ENCODE results near the gene PPFIBP2. TPM values are rescaled to one million over a fixed set of nuclear protein-coding genes. Genes with fewer than 3 reads are reported as not detected.
A peak's percentile ranks its signal among the peaks of the same experiment; 100 is the strongest.

Gene PPFIBP2
- total RNA-seq, 1 donor from 2014 or later: 74.1 TPM

DNA sequence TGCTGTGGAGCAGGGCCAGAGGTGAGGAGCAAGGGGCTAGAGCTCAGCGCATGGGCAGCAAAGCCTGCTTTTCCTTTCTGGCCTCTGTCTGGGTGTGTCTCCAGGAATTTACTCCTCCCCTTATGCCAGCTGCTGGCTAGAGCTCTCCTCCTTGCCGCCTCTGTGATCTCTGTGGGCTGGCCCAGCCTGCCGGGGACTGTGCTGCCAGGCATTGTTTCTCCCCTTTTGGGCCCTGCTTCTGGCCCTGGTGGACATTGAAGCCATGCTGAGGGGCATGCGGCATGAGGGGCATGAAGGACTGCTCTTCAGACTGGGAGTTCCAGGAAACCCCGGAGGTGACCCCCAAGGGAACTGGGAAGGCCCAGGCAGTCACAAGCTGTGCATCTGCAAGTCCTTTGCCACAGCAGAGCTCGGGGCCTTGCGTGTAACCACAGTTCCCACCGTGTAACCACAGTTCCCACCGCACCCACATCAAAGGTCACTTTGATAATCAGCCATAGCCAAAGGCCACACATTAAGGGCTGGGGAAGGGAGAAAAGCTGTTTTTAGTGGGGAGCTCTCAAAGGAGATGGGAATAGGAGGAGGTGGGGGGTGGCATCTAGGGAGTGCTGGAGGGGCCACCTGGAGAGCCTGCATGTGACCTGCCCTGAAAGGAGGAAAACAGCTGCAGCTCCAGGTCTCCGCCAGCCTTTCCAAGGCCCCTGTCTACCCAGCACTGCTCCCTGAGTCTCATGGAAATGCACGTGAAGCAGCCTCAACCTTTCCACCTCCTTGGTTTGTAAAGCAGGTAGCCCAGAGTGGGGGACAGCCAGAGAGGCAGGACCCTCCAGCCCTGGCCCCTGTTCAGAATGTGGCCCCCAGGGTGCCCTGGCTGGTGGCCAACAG lies 62.3 kb downstream of the PPFIBP2 start:
- TF ChIP-seq, protein P1, sequence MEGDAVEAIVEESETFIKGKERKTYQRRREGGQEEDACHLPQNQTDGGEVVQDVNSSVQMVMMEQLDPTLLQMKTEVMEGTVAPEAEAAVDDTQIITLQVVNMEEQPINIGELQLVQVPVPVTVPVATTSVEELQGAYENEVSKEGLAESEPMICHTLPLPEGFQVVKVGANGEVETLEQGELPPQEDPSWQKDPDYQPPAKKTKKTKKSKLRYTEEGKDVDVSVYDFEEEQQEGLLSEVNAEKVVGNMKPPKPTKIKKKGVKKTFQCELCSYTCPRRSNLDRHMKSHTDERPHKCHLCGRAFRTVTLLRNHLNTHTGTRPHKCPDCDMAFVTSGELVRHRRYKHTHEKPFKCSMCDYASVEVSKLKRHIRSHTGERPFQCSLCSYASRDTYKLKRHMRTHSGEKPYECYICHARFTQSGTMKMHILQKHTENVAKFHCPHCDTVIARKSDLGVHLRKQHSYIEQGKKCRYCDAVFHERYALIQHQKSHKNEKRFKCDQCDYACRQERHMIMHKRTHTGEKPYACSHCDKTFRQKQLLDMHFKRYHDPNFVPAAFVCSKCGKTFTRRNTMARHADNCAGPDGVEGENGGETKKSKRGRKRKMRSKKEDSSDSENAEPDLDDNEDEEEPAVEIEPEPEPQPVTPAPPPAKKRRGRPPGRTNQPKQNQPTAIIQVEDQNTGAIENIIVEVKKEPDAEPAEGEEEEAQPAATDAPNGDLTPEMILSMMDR (IDR thresholded peaks at IDR 0.05): no peak
- Mint-ChIP-seq H3K27ac (ENCODE audit: unreplicated experiment) (peak overlapping the region; percentile 96), H3K9me3 (ENCODE audit: unreplicated experiment) (no peaks in the 10 kb centered on the region), H3K4me3 (ENCODE audit: unreplicated experiment) (peak overlapping the region; percentile 83), H3K27me3 (ENCODE audit: unreplicated experiment) (no peaks in the 10 kb centered on the region), H3K4me1 (ENCODE audit: unreplicated experiment) (peaks cover 91% of the 10 kb centered on the region), H3K36me3 (ENCODE audit: unreplicated experiment) (no peaks in the 10 kb centered on the region)
- DNase-seq (ENCODE audit: extremely low spot score, unreplicated experiment): peak; percentile 86

DNA sequence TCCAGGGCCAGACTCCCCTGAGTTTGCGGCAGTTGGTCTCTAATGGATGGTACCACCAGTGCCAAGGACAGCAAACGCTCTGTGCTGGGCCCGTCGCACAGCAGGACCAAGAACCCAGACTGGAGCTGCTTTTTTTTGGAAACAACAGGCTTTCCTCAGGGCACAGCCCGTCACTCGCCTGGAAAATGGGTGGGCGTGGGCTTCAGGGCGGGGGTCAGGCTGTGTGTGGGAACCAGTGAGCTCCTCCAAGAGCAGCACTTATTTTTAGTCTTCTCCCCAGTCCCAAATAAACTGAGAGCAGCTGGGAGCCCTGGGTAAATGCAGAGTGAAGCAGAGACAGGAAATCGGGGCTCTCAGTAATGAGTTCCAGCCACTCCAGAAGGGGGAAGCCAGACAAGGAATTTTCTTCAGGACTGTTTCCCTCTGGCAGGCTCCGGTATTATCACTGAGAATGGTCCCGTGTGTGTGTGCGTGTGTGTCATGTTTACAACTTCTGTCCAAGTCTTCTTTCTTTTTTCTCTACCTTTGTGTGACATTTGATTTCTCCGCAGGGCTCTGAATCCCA lies 63.0 kb downstream of the PPFIBP2 start:
- H3K4me1 Mint-ChIP-seq (ENCODE audit: unreplicated experiment): peaks cover 93% of the 10 kb centered on the region
- TF ChIP-seq, protein P1 (IDR thresholded peaks at IDR 0.05): peak; percentile 6
- H3K4me3 Mint-ChIP-seq (ENCODE audit: unreplicated experiment): peak overlapping the region; percentile 83
- H3K27me3 Mint-ChIP-seq (ENCODE audit: unreplicated experiment): no peaks in the 10 kb centered on the region
- peak overlapping the region; percentile 96 for H3K27ac Mint-ChIP-seq (ENCODE audit: unreplicated experiment)
- H3K9me3 Mint-ChIP-seq (ENCODE audit: unreplicated experiment): no peaks in the 10 kb centered on the region
- no peaks in the 10 kb centered on the region for H3K36me3 Mint-ChIP-seq (ENCODE audit: unreplicated experiment)
- peak; percentile 85 for DNase-seq (ENCODE audit: extremely low spot score, unreplicated experiment)

DNA sequence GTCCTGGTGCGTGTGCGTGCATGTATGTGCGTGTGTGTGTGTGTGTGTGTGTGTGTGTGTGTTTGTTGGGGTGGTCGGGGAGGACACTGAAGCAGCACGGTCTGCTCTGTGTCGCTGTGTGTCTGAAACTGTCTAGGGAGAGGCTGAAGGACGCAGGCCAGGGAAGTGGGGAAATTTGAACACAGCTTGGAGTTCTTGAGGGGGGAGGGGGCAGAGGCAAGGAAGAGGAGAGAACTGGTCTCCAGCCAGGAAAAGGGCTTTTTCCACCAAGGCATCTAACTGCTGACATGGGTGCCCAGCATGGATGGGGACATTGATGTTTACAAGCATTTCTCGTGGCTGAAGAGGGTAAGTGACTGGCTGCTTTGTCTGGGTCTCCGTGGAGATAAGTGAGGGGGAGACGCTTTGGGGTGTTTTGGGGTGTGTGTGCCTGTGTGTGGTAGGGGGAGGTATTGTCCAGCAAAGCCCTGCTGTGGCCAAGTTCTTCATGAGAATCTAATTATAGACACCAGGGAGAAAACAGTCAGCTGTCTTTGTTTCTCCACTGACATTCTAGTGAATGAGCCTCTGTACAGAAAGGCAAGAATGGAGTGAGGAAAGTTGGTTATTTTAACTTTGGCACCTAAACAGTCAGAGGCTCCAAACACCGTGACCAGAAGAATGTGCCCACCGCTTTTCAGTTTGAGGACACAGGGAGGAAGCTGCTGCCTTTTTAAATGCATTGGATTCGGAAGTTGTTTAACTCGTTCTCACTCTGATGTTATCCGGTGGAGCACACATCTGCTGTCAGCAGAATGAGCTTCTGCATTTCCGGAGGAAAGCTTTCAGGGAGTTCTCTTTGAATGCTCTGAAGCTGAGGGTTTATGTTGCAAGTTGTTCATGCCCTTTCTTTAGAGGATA lies 63.7 kb downstream of the PPFIBP2 start:
- Mint-ChIP-seq H3K4me1 (ENCODE audit: unreplicated experiment) (peaks cover 93% of the 10 kb centered on the region), H3K27me3 (ENCODE audit: unreplicated experiment) (no peaks in the 10 kb centered on the region), H3K36me3 (ENCODE audit: unreplicated experiment) (peaks cover under 1% of the 10 kb centered on the region), H3K9me3 (ENCODE audit: unreplicated experiment) (no peaks in the 10 kb centered on the region), H3K4me3 (ENCODE audit: unreplicated experiment) (peak overlapping the region; percentile 83), H3K27ac (ENCODE audit: unreplicated experiment) (peak overlapping the region; percentile 96)
- TF ChIP-seq, protein P1 (IDR thresholded peaks at IDR 0.05): no peak
- no peak for DNase-seq (ENCODE audit: extremely low spot score, unreplicated experiment)

DNA sequence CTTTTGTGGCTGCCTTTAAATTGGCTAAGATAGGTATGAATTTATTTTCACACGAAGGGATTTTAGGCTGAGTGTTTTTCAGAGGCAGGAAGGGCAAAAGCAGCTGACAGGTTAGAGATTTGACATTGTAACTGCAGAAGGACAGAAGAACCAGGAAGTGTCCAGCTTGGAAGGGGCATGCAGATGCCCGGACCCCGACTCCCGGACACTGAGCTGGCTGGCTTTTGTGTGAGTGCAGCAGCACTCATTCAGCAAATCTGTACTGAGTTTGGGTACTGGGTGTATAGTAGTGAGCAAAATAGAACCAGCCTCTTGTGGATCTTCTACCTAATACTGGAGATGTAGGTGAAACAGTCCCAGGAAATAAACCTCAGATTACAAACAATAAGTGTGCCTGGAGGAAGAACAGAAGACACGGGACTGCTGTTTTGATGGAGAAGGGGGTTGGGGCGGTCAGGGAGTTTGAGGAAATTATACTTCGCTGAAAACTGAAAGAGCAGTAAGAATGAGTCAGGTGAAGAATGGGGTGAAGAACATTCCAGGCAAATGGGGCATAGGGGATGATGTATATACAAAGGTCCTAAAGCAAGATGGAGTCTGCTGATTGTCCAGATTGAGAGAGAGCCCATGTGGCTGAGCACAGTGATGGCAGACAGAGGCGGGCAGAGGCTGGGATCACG lies 64.6 kb downstream of the PPFIBP2 start:
- H3K27ac Mint-ChIP-seq (ENCODE audit: unreplicated experiment): peak overlapping the region; percentile 96
- H3K4me1 Mint-ChIP-seq (ENCODE audit: unreplicated experiment): peaks cover 93% of the 10 kb centered on the region
- DNase-seq (ENCODE audit: extremely low spot score, unreplicated experiment): no peak
- peaks cover 7% of the 10 kb centered on the region for H3K36me3 Mint-ChIP-seq (ENCODE audit: unreplicated experiment)
- H3K27me3 Mint-ChIP-seq (ENCODE audit: unreplicated experiment): no peaks in the 10 kb centered on the region
- H3K9me3 Mint-ChIP-seq (ENCODE audit: unreplicated experiment): no peaks in the 10 kb centered on the region
- TF ChIP-seq, protein P1 (IDR thresholded peaks at IDR 0.05): no peak
- H3K4me3 Mint-ChIP-seq (ENCODE audit: unreplicated experiment): peak overlapping the region; percentile 83

All from osteocyte (in vitro differentiated cells).